Thyroid gland (tissue), 4 donors: Measurements from ENCODE around the gene WBP4. TPM values are rescaled to one million over a fixed set of nuclear protein-coding genes. Genes with fewer than 3 reads are reported as not detected.

Experiments
- DNase-seq, 2 donors: peaks; one replicate each; pipeline ENCODE4 v3.0.0-alpha.2; 2019
- H3K27ac ChIP-seq, 3 donors: fragments of 200-600 bp; sonication (generic); 1 replicate in 2 of 3; 2 replicates in 1 of 3; pipeline ENCODE4 v1.5.1; 2016 to 2019; ENCODE audit warnings: mild to moderate bottlenecking in 1 of 3, moderate library complexity in 1 of 3
- H3K27me3 ChIP-seq: fragments of 200-600 bp; sonication (generic); one replicate; pipeline ENCODE4 v1.5.1; 2019
- H3K36me3 ChIP-seq, 2 donors: fragments of 200-600 bp; sonication (generic); one replicate each; pipeline ENCODE4 v1.5.1; 2016 to 2019
- H3K4me1 ChIP-seq, 2 donors: fragments of 200-600 bp; sonication (generic); one replicate each; pipeline ENCODE4 v1.5.1; 2017 to 2019
- H3K4me3 ChIP-seq, 3 donors: fragments of 200-600 bp; sonication (generic); replicated peaks in 1 of 3; 1 replicate in 2 of 3; 2 replicates in 1 of 3; pipeline ENCODE4 v1.5.1; 2016; ENCODE audit warnings: mild to moderate bottlenecking in 1 of 3
- H3K9me3 ChIP-seq: fragments of 200-600 bp; sonication (generic); one replicate; pipeline ENCODE4 v1.5.1; 2017
- CTCF ChIP-seq, 6 experiments: fragments of 200-600 bp in 3 of 6; fragments of 450-650 bp in 3 of 6; sonication (generic) in 3 of 6; IDR thresholded peaks; one replicate each; pipeline ENCODE4 v1.5.1; 2016 to 2019; ENCODE audit warnings: antibody characterized with exemption in 6 of 6, mild to moderate bottlenecking in 2 of 6, inconsistent platforms in 1 of 6, moderate library complexity in 1 of 6
- POLR2A ChIP-seq, 2 donors: fragments of 450-650 bp; IDR thresholded peaks; one replicate each; pipeline ENCODE4 v1.6.1; 2017; ENCODE audit warnings: antibody characterized with exemption in 2 of 2, mild to moderate bottlenecking in 2 of 2, moderate library complexity in 1 of 2
- WGBS, 2 donors: methylation state at CpG; one replicate each; pipeline ENCODE4 v1.1.5; 2017; 5-methylcytosine and 5-hydroxymethylcytosine counted together
- intact Hi-C: fragments of 100-400 bp; cut with DNase I; formaldehyde crosslinking; loops from one replicate; pipeline ENCODE4 v1.15.1; 2023
- total RNA-seq, 4 donors: library from RNA; depleted of rRNA; stranded (reverse); fragments of >200 nt; gene quantifications; one replicate each; pipeline ENCODE4 v1.2.3, GENCODE V29; 2016

The WBP4 gene
- total RNA-seq, 4 donors from 2014 or later = 9.4 to 19.2 (median 10.6) TPM

- Histone ChIP-seq H3K27me3 (no peaks in the 10 kb centered on the region), H3K4me1 (peaks cover 40 to 41% of the 10 kb centered on the region in 2 donors), H3K4me3 (no peak overlapping the region), H3K36me3 (no peaks in the 10 kb centered on the region), H3K9me3 (no peaks in the 10 kb centered on the region), H3K27ac (peak overlapping the region; percentile 81 to 94 (median 85))
- TF ChIP-seq CTCF (IDR thresholded peaks at IDR 0.05) (no peak), POLR2A (IDR thresholded peaks at IDR 0.05) (peak in 1 of 2 donors; percentile 5)
- intact Hi-C loops = no loop called here
- DNase-seq = peak; percentile 42 to 43
- WGBS, 2 donors = 77 to 79% methylated on average over 2 of the region's 2 CpGs
Observed at GRCh38 chr13:41017159-41017558, 44.1 kb upstream of the WBP4 start.

- peak overlapping the region in 2 of 3 donors; percentile 14 to 25 for H3K4me3 ChIP-seq
- peak overlapping the region; percentile 81 to 94 (median 85) for H3K27ac ChIP-seq
- H3K9me3 ChIP-seq = no peaks in the 10 kb centered on the region
- 80 to 81% methylated on average over 3 of the region's 3 CpGs for WGBS, 2 donors
- DNase-seq = no peak
- H3K36me3 ChIP-seq = no peaks in the 10 kb centered on the region
- intact Hi-C loops = no loop called here
- H3K4me1 ChIP-seq = peaks cover 37 to 39% of the 10 kb centered on the region in 2 donors
- no peak for TF ChIP-seq CTCF (IDR thresholded peaks at IDR 0.05)
- no peak for TF ChIP-seq POLR2A (IDR thresholded peaks at IDR 0.05)
- H3K27me3 ChIP-seq = no peaks in the 10 kb centered on the region
Observed at GRCh38 chr13:41017817-41018601, 43.3 kb upstream of the WBP4 start.

GRCh38 chr13:41018602-41018948, 42.7 kb upstream of the WBP4 start:
- DNase-seq = no peak
- intact Hi-C loops = no loop called here
- TF ChIP-seq POLR2A (IDR thresholded peaks at IDR 0.05) = no peak
- TF ChIP-seq CTCF (IDR thresholded peaks at IDR 0.05) = no peak
- 79 to 83% methylated on average over 1 of the region's 1 CpG for WGBS, 2 donors
- H3K36me3 ChIP-seq = no peaks in the 10 kb centered on the region
- H3K27me3 ChIP-seq = no peaks in the 10 kb centered on the region
- peaks cover 37 to 39% of the 10 kb centered on the region in 2 donors for H3K4me1 ChIP-seq
- H3K27ac ChIP-seq = peak overlapping the region; percentile 81 to 94 (median 85)
- no peaks in the 10 kb centered on the region for H3K9me3 ChIP-seq
- H3K4me3 ChIP-seq = peak overlapping the region in 2 of 3 donors; percentile 14 to 25

GRCh38 chr13:41019011-41019487, 42.3 kb upstream of the WBP4 start, which contains the start of gene ELF1:
Gene ELF1 (minus strand): TSS chr13:41019316. CDS start chr13:40982054, 37,262 bp downstream.
- Histone ChIP-seq H3K36me3 (no peaks in the 10 kb centered on the region), H3K27me3 (no peaks in the 10 kb centered on the region), H3K4me3 (peak within 1 kb of the TSS in 2 of 3 donors; percentile 14 to 25), H3K27ac (peak within 1 kb of the TSS; percentile 81 to 94 (median 85)), H3K4me1 (peaks cover 36 to 37% of the 10 kb centered on the region in 2 donors), H3K9me3 (no peaks in the 10 kb centered on the region)
- peak; percentile 66 to 70 for DNase-seq
- 22 to 24% methylated on average over 4 of the region's 4 CpGs for WGBS, 2 donors
- intact Hi-C loops = no loop called here
- TF ChIP-seq POLR2A (IDR thresholded peaks at IDR 0.05) (peak in 1 of 2 donors; percentile 50), CTCF (IDR thresholded peaks at IDR 0.05) (no peak)
